ENCODE results near the gene MKNK2. TPM values are rescaled to one million over a fixed set of nuclear protein-coding genes. Genes with fewer than 3 reads are reported as not detected.
A peak's percentile ranks its signal among the peaks of the same experiment; 100 is the strongest.

Gene MKNK2
- polyA plus RNA-seq, 1 of the 3 experiments (the other 2 are of a cell fraction) = 65.4 TPM

- TF ChIP-seq CTCF (IDR thresholded peaks at IDR 0.05) (no peak), ELF1 (IDR thresholded peaks at IDR 0.05) (no peak), GABPA (IDR thresholded peaks at IDR 0.05; ENCODE audit: low read depth) (peak; percentile 62; the same call in 1 of the 2 replicates), CHD2 (IDR thresholded peaks at IDR 0.05; ENCODE audit: low read length, partially characterized antibody) (peak; percentile 11)
Measured at GRCh38 chr19:2055931-2056836, 5.1 kb upstream of the MKNK2 start (continued).

GRCh38 chr19:2054763-2055162 lies 3.7 kb upstream of the MKNK2 start:
- 84% methylated on average over 8 of the region's 8 CpGs for WGBS (ENCODE audit: low lambda C conversion rate)
- no peak overlapping the region for H2AFZ ChIP-seq (ENCODE audit: low read depth)
- H3K9me2 ChIP-seq = no peaks in the 10 kb centered on the region
- H3K9me3 ChIP-seq = no peaks in the 10 kb centered on the region
- no peak for DNase-seq
- ChIA-PET POLR2A (interaction anchor here (0.8 kb wide), 1 partner anchor 22 kb away, joined by 3 read pairs; no protein-coding TSS in a partner anchor), CTCF (no interaction called here)
- no peaks in the 10 kb centered on the region for H3K27me3 ChIP-seq (ENCODE audit: insufficient read depth)
- no peak for TF ChIP-seq JUND (IDR thresholded peaks at IDR 0.05)
- no peak for TF ChIP-seq CHD2 (IDR thresholded peaks at IDR 0.05; ENCODE audit: low read length, partially characterized antibody)
- TF ChIP-seq TEAD4 (IDR thresholded peaks at IDR 0.05; ENCODE audit: borderline replicate concordance, insufficient read depth) = no peak
- TF ChIP-seq RFX5 (IDR thresholded peaks at IDR 0.05; ENCODE audit: low read length) = no peak
- TF ChIP-seq RCOR1 (IDR thresholded peaks at IDR 0.05; ENCODE audit: low read length) = no peak
- no peak for TF ChIP-seq REST (IDR thresholded peaks at IDR 0.05; ENCODE audit: low read depth, low read length)
- no peak for TF ChIP-seq RXRA (IDR thresholded peaks at IDR 0.05; ENCODE audit: borderline replicate concordance, low read depth)
- no peak for TF ChIP-seq FOSL2 (IDR thresholded peaks at IDR 0.05; ENCODE audit: borderline replicate concordance, low read depth)
- no peak for TF ChIP-seq GABPA (IDR thresholded peaks at IDR 0.05; ENCODE audit: low read depth)
- no peak for TF ChIP-seq TAF1 (IDR thresholded peaks at IDR 0.05; ENCODE audit: borderline replicate concordance, low read depth, low read length)
- no peak for TF ChIP-seq PBX3 (IDR thresholded peaks at IDR 0.05)
- TF ChIP-seq NRF1 (IDR thresholded peaks at IDR 0.05; ENCODE audit: low read depth, low read length) = no peak
- TF ChIP-seq FOXJ3 (CRISPR knock-in tag; IDR thresholded peaks at IDR 0.05) = no peak
- TF ChIP-seq MXI1 (IDR thresholded peaks at IDR 0.05; ENCODE audit: low read depth, low read length) = no peak
- no peak for TF ChIP-seq EP300 (IDR thresholded peaks at IDR 0.05; ENCODE audit: borderline replicate concordance in 1 of 2, low read depth in 1 of 2, low read length in 1 of 2)
- no peak for TF ChIP-seq TCF12 (IDR thresholded peaks at IDR 0.05)
- TF ChIP-seq IRF3 (IDR thresholded peaks at IDR 0.05; ENCODE audit: low read depth, low read length) = no peak
- no peak for TF ChIP-seq SMC3 (IDR thresholded peaks at IDR 0.05; ENCODE audit: low read depth, low read length)
- no peak for TF ChIP-seq NFIC (IDR thresholded peaks at IDR 0.05; ENCODE audit: borderline replicate concordance)
- TF ChIP-seq GATA2 (CRISPR knock-in tag; IDR thresholded peaks at IDR 0.05) = no peak
- peak overlapping the region in 1 of 2 experiments; percentile 12; a peak in 1 of 4 replicates for H3K27ac ChIP-seq (ENCODE audit: low read depth in 2 of 2, low read length in 1 of 2)
- peaks cover 11% of the 10 kb centered on the region; the same call in 1 of the 2 replicates for H3K79me2 ChIP-seq (ENCODE audit: insufficient read depth)
- no peak overlapping the region for H3K4me3 ChIP-seq (ENCODE audit: low read depth in 2 of 2, low read length in 1 of 2)
- H3K4me2 ChIP-seq = no peak overlapping the region
- peaks cover 9% of the 10 kb centered on the region for H4K20me1 ChIP-seq (ENCODE audit: insufficient read depth)
- peaks cover 22 to 44% of the 10 kb centered on the region in 2 experiments; a peak in 3 of 4 replicates for H3K4me1 ChIP-seq (ENCODE audit: control insufficient read depth in 1 of 2, insufficient read depth in 2 of 2, low read depth in 1 of 2, low read length in 1 of 2)
- no peaks in the 10 kb centered on the region for H3K36me3 ChIP-seq (replicated peaks in 1 of 2; ENCODE audit: control insufficient read depth in 1 of 2, insufficient read depth in 2 of 2, low read length in 1 of 2)
- peaks cover 16% of the 10 kb centered on the region for H3F3A ChIP-seq (replicated peaks; ENCODE audit: insufficient read depth)
- H3K9ac ChIP-seq = no peak overlapping the region
